Stomach (tissue), 4 donors: Measurements from ENCODE around the gene PHF23.

Source experiments
- EP300 ChIP-seq: sonication (generic); formaldehyde crosslinking; IDR thresholded peaks from one replicate; pipeline ENCODE4 v1.6.1; 2017; ENCODE audit warnings: antibody characterized with exemption
- POLR2A ChIP-seq, 4 donors: fragments of 450-650 bp; IDR thresholded peaks; one replicate each; pipeline ENCODE4 v1.6.1; 2016; ENCODE audit warnings: antibody characterized with exemption in 4 of 4, control low read depth in 2 of 4, mild to moderate bottlenecking in 1 of 4, moderate library complexity in 1 of 4
- POLR2AphosphoS5 ChIP-seq, 3 donors: sonication (generic); formaldehyde crosslinking; IDR thresholded peaks; one replicate each; pipeline ENCODE4 v1.6.1; 2016; ENCODE audit warnings: antibody characterized with exemption in 3 of 3
- TF ChIP-seq, protein P1 (sequence below), 7 experiments: fragments of 450-650 bp in 4 of 7; fragments of 200-600 bp in 3 of 7; sonication (generic) in 3 of 7; IDR thresholded peaks; one replicate each; pipeline ENCODE4 v1.5.1; 2016 to 2019; ENCODE audit warnings: antibody characterized with exemption in 7 of 7, control low read depth in 2 of 7, mild to moderate bottlenecking in 1 of 7

DNA sequence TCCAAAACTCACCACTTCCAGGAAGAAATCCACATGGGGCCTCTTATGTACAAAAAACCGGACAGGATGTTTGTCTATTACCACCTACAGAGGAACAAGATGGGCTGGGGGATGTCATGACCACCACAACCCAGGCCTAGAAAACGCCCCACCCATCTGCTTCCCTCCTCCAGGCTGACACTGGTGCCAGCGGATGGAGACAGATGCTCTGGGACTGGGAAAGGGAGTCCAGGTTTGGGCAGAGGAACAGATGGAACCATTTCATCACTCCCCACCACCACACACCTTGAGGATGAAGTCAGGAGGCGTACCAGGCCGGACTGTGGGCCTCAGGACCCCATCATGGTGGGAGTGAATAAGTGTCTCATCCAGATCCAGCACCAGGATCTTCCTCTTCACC, 7.5 kb upstream of the PHF23 start:
- TF ChIP-seq, protein P1, sequence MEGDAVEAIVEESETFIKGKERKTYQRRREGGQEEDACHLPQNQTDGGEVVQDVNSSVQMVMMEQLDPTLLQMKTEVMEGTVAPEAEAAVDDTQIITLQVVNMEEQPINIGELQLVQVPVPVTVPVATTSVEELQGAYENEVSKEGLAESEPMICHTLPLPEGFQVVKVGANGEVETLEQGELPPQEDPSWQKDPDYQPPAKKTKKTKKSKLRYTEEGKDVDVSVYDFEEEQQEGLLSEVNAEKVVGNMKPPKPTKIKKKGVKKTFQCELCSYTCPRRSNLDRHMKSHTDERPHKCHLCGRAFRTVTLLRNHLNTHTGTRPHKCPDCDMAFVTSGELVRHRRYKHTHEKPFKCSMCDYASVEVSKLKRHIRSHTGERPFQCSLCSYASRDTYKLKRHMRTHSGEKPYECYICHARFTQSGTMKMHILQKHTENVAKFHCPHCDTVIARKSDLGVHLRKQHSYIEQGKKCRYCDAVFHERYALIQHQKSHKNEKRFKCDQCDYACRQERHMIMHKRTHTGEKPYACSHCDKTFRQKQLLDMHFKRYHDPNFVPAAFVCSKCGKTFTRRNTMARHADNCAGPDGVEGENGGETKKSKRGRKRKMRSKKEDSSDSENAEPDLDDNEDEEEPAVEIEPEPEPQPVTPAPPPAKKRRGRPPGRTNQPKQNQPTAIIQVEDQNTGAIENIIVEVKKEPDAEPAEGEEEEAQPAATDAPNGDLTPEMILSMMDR (IDR thresholded peaks at IDR 0.05) = no peak
- TF ChIP-seq POLR2A (IDR thresholded peaks at IDR 0.05) (no peak), POLR2AphosphoS5 (IDR thresholded peaks at IDR 0.05) (no peak), EP300 (no peak)
